CD4-positive, alpha-beta T cell (primary cell): ENCODE results near the gene HOXC10. TPM values are rescaled to one million over a fixed set of nuclear protein-coding genes. Genes with fewer than 3 reads are reported as not detected.

Experiments used
- ATAC-seq: fragments of 200-7000 bp; cut with Tn5 transposase; one replicate; pipeline ENCODE4 v1.10.0; 2022; ENCODE audit warnings: mild to moderate bottlenecking; ENCODE audit not compliant: poor library complexity
- CTCF ChIA-PET: fragments of 350-600 bp; sonication (Branson Sonifier 250); formaldehyde crosslinking; loops from one replicate; lab custom pipeline; 2021; ENCODE audit warnings: antibody characterized with exemption, inconsistent platforms; lab: Charles Lee
- POLR2A ChIA-PET: fragments of 350-600 bp; sonication (Branson Sonifier 250); formaldehyde crosslinking; loops from one replicate; lab custom pipeline; 2021; ENCODE audit warnings: antibody characterized with exemption, inconsistent platforms; lab: Charles Lee
- DNase-seq, 14 experiments: peaks; one replicate each; pipeline ENCODE4 v3.0.0-alpha.2; 2013 to 2020; ENCODE audit warnings: mixed read lengths in 2 of 14
- H3K27ac ChIP-seq, 2 donors: one replicate each; pipeline versions ENCODE4 v1.5.1 to v1.7.0; 2013; ENCODE audit warnings: low read length in 2 of 2, low read depth in 1 of 2, mild to moderate bottlenecking in 1 of 2
- H3K27me3 ChIP-seq, 2 experiments: 1 replicate in 1 of 2; 2 replicates in 1 of 2; pipeline versions ENCODE4 v1.6.1 to v1.7.0; 2013; ENCODE audit warnings: low read length in 2 of 2, control low read depth in 1 of 2, mild to moderate bottlenecking in 1 of 2, moderate library complexity in 1 of 2; ENCODE audit not compliant: insufficient read depth in 2 of 2, control insufficient read depth in 1 of 2
- H3K36me3 ChIP-seq: one replicate; pipeline ENCODE4 v1.6.1; 2013; ENCODE audit warnings: low read length, control low read depth; ENCODE audit not compliant: insufficient read depth
- H3K4me1 ChIP-seq: one replicate; pipeline ENCODE4 v1.6.1; 2013; ENCODE audit warnings: low read length, control low read depth; ENCODE audit not compliant: insufficient read depth
- H3K4me3 ChIP-seq: one replicate; pipeline ENCODE4 v1.5.1; 2013; ENCODE audit warnings: mild to moderate bottlenecking, low read length, moderate library complexity
- H3K9me3 ChIP-seq, 2 experiments: 1 replicate in 1 of 2; 2 replicates in 1 of 2; pipeline versions ENCODE4 v1.6.1 to v1.7.0; 2013; ENCODE audit warnings: low read length in 2 of 2, mild to moderate bottlenecking in 2 of 2, control low read depth in 1 of 2, moderate library complexity in 1 of 2; ENCODE audit not compliant: control insufficient read depth in 1 of 2, insufficient read depth in 1 of 2
- H3K27ac Mint-ChIP-seq: one replicate; pipeline ENCODE4 v1.8.0; 2020; ENCODE audit warnings: mixed read lengths
- H3K27me3 Mint-ChIP-seq: one replicate; pipeline ENCODE4 v1.8.0; 2021; ENCODE audit warnings: mixed read lengths
- H3K36me3 Mint-ChIP-seq: one replicate; pipeline ENCODE4 v1.8.0; 2021; ENCODE audit warnings: low read depth, mixed read lengths
- H3K4me1 Mint-ChIP-seq: one replicate; pipeline ENCODE4 v1.8.0; 2021; ENCODE audit warnings: low read depth, mixed read lengths
- H3K4me3 Mint-ChIP-seq: one replicate; pipeline ENCODE4 v1.8.0; 2020; ENCODE audit warnings: mild to moderate bottlenecking, mixed read lengths
- H3K9me3 Mint-ChIP-seq: one replicate; pipeline ENCODE4 v1.8.0; 2020; ENCODE audit warnings: mixed read lengths
- intact Hi-C, 2 experiments: fragments of 100-400 bp; cut with DNase I in 1 of 2; cut with micrococcal nuclease in 1 of 2; formaldehyde crosslinking; loops; one replicate each; pipeline versions ENCODE4 v1.15.1 to v1.9.0; 2023 to 2025; cut with DNase I, micrococcal nuclease
- total RNA-seq, 174 experiments: library from RNA in 2 of 174; stranded (reverse) in 2 of 174; gene quantifications; one replicate each; pipeline ENCODE4 v1.2.3 and lab custom pipeline; 2021 to 2026
- TF ChIP-seq, protein P1 (sequence below): fragments of 200-600 bp; IDR thresholded peaks from one replicate; pipeline ENCODE4 v1.8.0; 2022; ENCODE audit warnings: antibody characterized with exemption, mild to moderate bottlenecking

The HOXC10 gene
- total RNA-seq, 2 experiments from 2014 or later: not detected

DNA sequence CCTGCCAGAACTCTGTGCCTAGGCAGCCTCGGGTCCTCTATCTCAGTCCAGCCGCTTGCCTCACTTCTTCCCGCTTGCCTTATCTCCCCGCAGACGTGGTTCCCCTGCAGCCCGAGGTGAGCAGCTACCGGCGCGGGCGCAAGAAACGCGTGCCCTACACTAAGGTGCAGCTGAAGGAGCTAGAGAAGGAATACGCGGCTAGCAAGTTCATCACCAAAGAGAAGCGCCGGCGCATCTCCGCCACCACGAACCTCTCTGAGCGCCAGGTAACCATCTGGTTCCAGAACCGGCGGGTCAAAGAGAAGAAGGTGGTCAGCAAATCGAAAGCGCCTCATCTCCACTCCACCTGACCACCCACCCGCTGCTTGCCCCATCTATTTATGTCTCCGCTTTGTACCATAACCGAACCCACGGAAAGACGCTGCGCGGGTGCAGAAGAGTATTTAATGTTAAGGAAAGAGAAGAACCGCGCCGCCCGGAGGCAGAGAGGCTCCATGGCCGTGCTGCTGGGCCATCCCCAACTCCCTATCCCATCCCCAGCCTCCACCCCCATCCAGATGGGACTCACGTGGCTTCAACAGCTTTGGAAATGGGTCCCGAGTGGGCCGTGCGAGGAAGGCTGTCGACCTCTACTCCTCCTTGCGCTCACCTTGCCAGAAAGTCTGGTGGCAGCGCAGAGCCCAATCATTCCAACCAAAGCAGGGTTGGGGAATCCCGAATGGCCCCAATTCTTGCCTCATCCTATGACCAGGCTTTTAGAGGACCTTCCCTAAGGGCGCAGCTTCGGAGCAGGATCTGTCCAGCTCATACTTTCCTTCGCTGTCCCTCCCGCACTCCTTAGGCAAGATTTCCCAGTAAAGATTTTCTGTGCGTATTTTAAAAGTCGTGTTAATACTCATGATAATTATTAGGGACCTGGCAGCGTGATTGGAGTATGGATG lies 39.8 kb upstream of the HOXC10 start:
- ChIA-PET CTCF (no interaction called here), POLR2A (no interaction called here)
- TF ChIP-seq, protein P1, sequence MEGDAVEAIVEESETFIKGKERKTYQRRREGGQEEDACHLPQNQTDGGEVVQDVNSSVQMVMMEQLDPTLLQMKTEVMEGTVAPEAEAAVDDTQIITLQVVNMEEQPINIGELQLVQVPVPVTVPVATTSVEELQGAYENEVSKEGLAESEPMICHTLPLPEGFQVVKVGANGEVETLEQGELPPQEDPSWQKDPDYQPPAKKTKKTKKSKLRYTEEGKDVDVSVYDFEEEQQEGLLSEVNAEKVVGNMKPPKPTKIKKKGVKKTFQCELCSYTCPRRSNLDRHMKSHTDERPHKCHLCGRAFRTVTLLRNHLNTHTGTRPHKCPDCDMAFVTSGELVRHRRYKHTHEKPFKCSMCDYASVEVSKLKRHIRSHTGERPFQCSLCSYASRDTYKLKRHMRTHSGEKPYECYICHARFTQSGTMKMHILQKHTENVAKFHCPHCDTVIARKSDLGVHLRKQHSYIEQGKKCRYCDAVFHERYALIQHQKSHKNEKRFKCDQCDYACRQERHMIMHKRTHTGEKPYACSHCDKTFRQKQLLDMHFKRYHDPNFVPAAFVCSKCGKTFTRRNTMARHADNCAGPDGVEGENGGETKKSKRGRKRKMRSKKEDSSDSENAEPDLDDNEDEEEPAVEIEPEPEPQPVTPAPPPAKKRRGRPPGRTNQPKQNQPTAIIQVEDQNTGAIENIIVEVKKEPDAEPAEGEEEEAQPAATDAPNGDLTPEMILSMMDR: no peak
- Mint-ChIP-seq H3K4me3 (no peak overlapping the region), H3K36me3 (no peaks in the 10 kb centered on the region), H3K9me3 (no peaks in the 10 kb centered on the region), H3K4me1 (peaks cover 1% of the 10 kb centered on the region), H3K27me3 (peaks cover 99% of the 10 kb centered on the region), H3K27ac (no peak overlapping the region)
- no peak overlapping the region for H3K4me3 ChIP-seq
- no peak for ATAC-seq
- H3K27ac ChIP-seq: no peak overlapping the region
- H3K36me3 ChIP-seq: no peaks in the 10 kb centered on the region
- H3K27me3 ChIP-seq: peaks cover 89 to 97% of the 10 kb centered on the region in 2 experiments
- intact Hi-C loops: no loop called here
- peaks cover 0 to 26% of the 10 kb centered on the region in 2 experiments for H3K9me3 ChIP-seq
- H3K4me1 ChIP-seq: peaks cover 5% of the 10 kb centered on the region
- no peak for DNase-seq

DNA sequence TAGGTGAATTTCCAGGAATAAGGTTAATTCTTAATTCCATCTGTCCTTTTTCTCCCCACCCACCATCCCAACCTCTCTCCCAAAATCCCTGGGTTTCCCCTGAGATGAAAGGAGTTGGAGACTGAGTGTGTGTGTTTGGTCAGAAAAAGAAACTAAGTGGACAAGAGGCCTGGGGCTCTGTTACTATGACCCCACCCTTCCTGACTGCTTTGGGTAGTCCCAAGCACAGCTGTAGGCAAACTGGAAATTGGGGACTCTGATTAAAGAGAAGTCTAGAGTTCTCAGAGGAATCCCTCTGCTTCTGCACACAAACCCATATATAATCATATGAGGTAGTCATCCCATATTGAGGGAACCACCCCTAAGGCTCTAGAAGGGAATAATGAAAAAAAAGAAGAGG lies 37.2 kb upstream of the HOXC10 start:
- no peak overlapping the region for H3K4me3 ChIP-seq
- Mint-ChIP-seq H3K27me3 (peaks cover 99% of the 10 kb centered on the region), H3K4me1 (no peaks in the 10 kb centered on the region), H3K36me3 (no peaks in the 10 kb centered on the region), H3K27ac (no peak overlapping the region), H3K9me3 (no peaks in the 10 kb centered on the region), H3K4me3 (no peak overlapping the region)
- H3K4me1 ChIP-seq: peaks cover 20% of the 10 kb centered on the region
- no peak for ATAC-seq
- TF ChIP-seq, protein P1: no peak
- H3K9me3 ChIP-seq: peaks cover 4 to 49% of the 10 kb centered on the region in 2 experiments
- intact Hi-C loops: no loop called here
- H3K27me3 ChIP-seq: peaks cover 93 to 99% of the 10 kb centered on the region in 2 experiments
- H3K36me3 ChIP-seq: no peaks in the 10 kb centered on the region
- ChIA-PET POLR2A (no interaction called here), CTCF (no interaction called here)
- DNase-seq: no peak
- no peak overlapping the region for H3K27ac ChIP-seq

DNA sequence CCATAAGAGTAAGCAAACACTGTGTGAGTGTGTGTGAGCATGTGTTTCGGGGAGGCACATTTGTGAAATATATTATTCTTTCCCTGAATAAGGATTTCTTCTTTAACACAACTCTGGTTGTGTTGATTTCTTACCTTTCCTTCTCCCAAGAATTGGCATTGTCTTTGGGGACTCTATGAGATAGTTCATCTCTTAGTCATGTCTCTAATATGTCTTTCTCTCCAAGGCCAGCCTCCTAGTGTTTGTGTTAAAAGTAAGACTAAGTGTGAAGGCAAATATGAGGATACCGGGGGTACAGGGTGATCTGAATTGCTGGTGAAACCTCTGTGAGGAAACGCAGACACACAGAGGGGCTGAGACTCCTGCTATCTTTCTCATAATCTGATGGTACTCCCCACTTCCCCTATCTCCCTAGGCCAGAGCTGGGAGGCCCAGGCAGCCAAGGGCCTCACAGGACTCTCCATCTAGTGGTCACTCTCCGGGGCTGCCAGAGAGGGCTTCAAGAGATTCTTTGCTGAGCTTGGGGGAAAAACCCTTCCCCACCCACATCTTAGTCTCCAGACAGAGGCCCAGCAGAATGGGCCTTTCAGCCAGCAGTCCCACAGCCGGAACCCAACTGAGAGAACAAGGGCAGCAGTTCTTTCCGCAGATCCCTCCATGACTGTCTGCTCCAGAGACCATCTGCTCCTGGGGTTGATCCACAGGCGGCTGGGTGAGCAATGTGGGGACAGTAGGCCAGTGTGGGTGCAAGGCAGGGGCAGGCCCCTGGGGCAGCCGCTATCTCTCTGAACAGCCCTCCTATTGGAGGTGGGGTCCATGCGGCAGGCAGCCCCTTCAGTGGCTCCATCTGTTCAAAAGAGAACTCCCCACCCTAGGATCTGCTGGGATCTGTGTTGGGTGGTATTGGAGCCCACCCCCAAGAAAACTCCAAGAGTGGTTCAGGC lies 36.0 kb upstream of the HOXC10 start:
- no peak for ATAC-seq
- no peak for DNase-seq
- Mint-ChIP-seq H3K9me3 (no peaks in the 10 kb centered on the region), H3K27ac (no peak overlapping the region), H3K27me3 (peaks cover 99% of the 10 kb centered on the region), H3K4me1 (peaks cover 9% of the 10 kb centered on the region), H3K4me3 (no peak overlapping the region), H3K36me3 (no peaks in the 10 kb centered on the region)
- TF ChIP-seq, protein P1: no peak
- no peaks in the 10 kb centered on the region for H3K36me3 ChIP-seq
- intact Hi-C loops: no loop called here
- POLR2A ChIA-PET: no interaction called here
- peaks cover 24% of the 10 kb centered on the region for H3K4me1 ChIP-seq
- H3K4me3 ChIP-seq: no peak overlapping the region
- H3K27ac ChIP-seq: no peak overlapping the region
- peaks cover 4 to 58% of the 10 kb centered on the region in 2 experiments for H3K9me3 ChIP-seq
- H3K27me3 ChIP-seq: peaks cover 99% of the 10 kb centered on the region in 2 experiments
- CTCF ChIA-PET: no interaction called here
